GM23338 (cell line): ENCODE measurements around the gene SCAMP5. TPM values are rescaled to one million over a fixed set of nuclear protein-coding genes. Genes with fewer than 3 reads are reported as not detected.
A peak's percentile ranks its signal among the peaks of the same experiment; 100 is the strongest.

Experiments
- ATAC-seq: fragments of 200-7000 bp; cut with Tn5 transposase; 3 replicates; pipeline ENCODE4 v1.9.1; 2020
- DNase-seq: peaks from one replicate; pipeline ENCODE4 v3.0.0-alpha.2; 2015; ENCODE audit warnings: low spot score
- H2AFZ ChIP-seq: fragments of 200-600 bp; sonication (generic); 2 replicates; pipeline ENCODE4 v1.8.0; 2016; ENCODE audit warnings: antibody characterized with exemption, mild to moderate bottlenecking, moderate library complexity
- H3F3A ChIP-seq: fragments of 200-600 bp; sonication (generic); replicated peaks from 2 replicates; pipeline ENCODE4 v1.8.0; 2017; ENCODE audit warnings: antibody characterized with exemption, mixed run types, low read depth
- H3K27ac ChIP-seq: fragments of 200-600 bp; sonication (generic); 2 replicates; pipeline ENCODE4 v1.6.1; 2016; ENCODE audit warnings: low read depth
- H3K27me3 ChIP-seq: fragments of 200-600 bp; sonication (generic); 2 replicates; pipeline ENCODE4 v1.8.0; 2016; ENCODE audit warnings: mild to moderate bottlenecking, mixed run types, moderate library complexity; ENCODE audit not compliant: insufficient read depth
- H3K36me3 ChIP-seq: fragments of 200-600 bp; sonication (generic); 2 replicates; pipeline ENCODE4 v1.8.0; 2016; ENCODE audit warnings: mild to moderate bottlenecking; ENCODE audit not compliant: insufficient read depth
- H3K4me1 ChIP-seq: fragments of 200-600 bp; sonication (generic); 2 replicates; pipeline ENCODE4 v1.8.0; 2016; ENCODE audit warnings: mild to moderate bottlenecking, moderate library complexity; ENCODE audit not compliant: insufficient read depth
- H3K4me2 ChIP-seq: fragments of 200-600 bp; sonication (generic); 2 replicates; pipeline ENCODE4 v1.7.1; 2017; ENCODE audit warnings: mixed run types
- H3K4me3 ChIP-seq: fragments of 200-600 bp; sonication (generic); 2 replicates; pipeline ENCODE4 v1.6.1; 2016; ENCODE audit warnings: mixed run types
- H3K79me2 ChIP-seq: fragments of 200-600 bp; sonication (generic); replicated peaks from 2 replicates; pipeline ENCODE4 v1.8.0; 2017; ENCODE audit warnings: mild to moderate bottlenecking; ENCODE audit not compliant: insufficient read depth
- H3K9me2 ChIP-seq: fragments of 200-600 bp; sonication (generic); 2 replicates; pipeline ENCODE4 v1.8.0; 2017; ENCODE audit not compliant: insufficient read depth
- H4K20me1 ChIP-seq: fragments of 200-600 bp; sonication (generic); replicated peaks from 2 replicates; pipeline ENCODE4 v1.8.0; 2017; ENCODE audit warnings: mild to moderate bottlenecking; ENCODE audit not compliant: insufficient read depth
- H3K27ac Mint-ChIP-seq: 2 replicates; pipeline ENCODE4 v1.8.0; 2020; ENCODE audit warnings: inconsistent platforms, mild to moderate bottlenecking, moderate library complexity, mixed read lengths
- H3K27me3 Mint-ChIP-seq: 3 replicates; pipeline ENCODE4 v1.8.0; 2022; ENCODE audit warnings: low read depth, mild to moderate bottlenecking, moderate library complexity, mixed read lengths, inconsistent platforms; ENCODE audit not compliant: insufficient read depth, poor library complexity
- H3K36me3 Mint-ChIP-seq: 3 replicates; pipeline ENCODE4 v1.8.0; 2021; ENCODE audit warnings: low read depth, mild to moderate bottlenecking, inconsistent platforms, moderate library complexity, mixed read lengths
- H3K4me1 Mint-ChIP-seq: 3 replicates; pipeline ENCODE4 v1.8.0; 2020; ENCODE audit warnings: mild to moderate bottlenecking, inconsistent platforms, mixed read lengths
- H3K4me3 Mint-ChIP-seq: 3 replicates; pipeline ENCODE4 v1.8.0; 2021; ENCODE audit warnings: moderate library complexity, mild to moderate bottlenecking, inconsistent platforms, mixed read lengths
- H3K9me3 Mint-ChIP-seq: 3 replicates; pipeline ENCODE4 v1.8.0; 2020; ENCODE audit warnings: moderate library complexity, mild to moderate bottlenecking, inconsistent platforms, mixed read lengths
- CREB1 ChIP-seq: fragments of 250-450 bp; sonication (Bioruptor Pico); IDR thresholded peaks from 2 replicates; pipeline ENCODE4 v1.5.0; 2020; ENCODE audit warnings: low read depth, mild to moderate bottlenecking, moderate library complexity
- EZH2phosphoT487 ChIP-seq: fragments of 200-600 bp; sonication (generic); IDR thresholded peaks from one replicate; pipeline ENCODE4 v1.8.1; 2018; ENCODE audit warnings: antibody characterized with exemption; ENCODE audit not compliant: unreplicated experiment
- ZNF331 ChIP-seq: fragments of 250-450 bp; sonication (Bioruptor Pico); IDR thresholded peaks from 2 replicates; pipeline ENCODE4 v1.5.0; 2020; ENCODE audit warnings: low read depth, mild to moderate bottlenecking, moderate library complexity
- polyA plus RNA-seq: library from polyadenylated mRNA; unstranded; fragments of >200 nt; fragmentation: Nextera tagmentation; extraction: Ambion mirVana; gene quantifications from 2 replicates; pipeline ENCODE4 v1.2.1, GENCODE V29; 2016
- total RNA-seq: library from RNA; depleted of rRNA; stranded (reverse); fragments of >200 nt; shearing (Covaris generic); gene quantifications from 2 replicates; pipeline ENCODE4 v1.2.3, GENCODE V29; 2014
- TF ChIP-seq, protein P1 (sequence below), 2 experiments: fragments of 200-600 bp in 1 of 2; sonication (generic) in 1 of 2; conservative IDR thresholded peaks; 2 replicates each; pipeline versions ENCODE4 v1.5.1 to v1.6.1; 2016 to 2017; ENCODE audit warnings: antibody characterized with exemption in 2 of 2, low read depth in 2 of 2, mild to moderate bottlenecking in 2 of 2, moderate library complexity in 1 of 2
- TF ChIP-seq, protein P2 (sequence below): fragments of 250-450 bp; sonication (Bioruptor Pico); IDR thresholded peaks from 2 replicates; pipeline ENCODE4 v1.5.0; 2020; ENCODE audit warnings: mild to moderate bottlenecking, moderate library complexity
- TF ChIP-seq, protein P3 (sequence below): IDR thresholded peaks from one replicate; pipeline ENCODE4 v1.6.1; 2018; ENCODE audit warnings: antibody characterized with exemption; ENCODE audit not compliant: unreplicated experiment

SCAMP5 gene
- total and polyA plus RNA-seq, 2 experiments from 2014 or later = 12.8 to 43.3 TPM

DNA sequence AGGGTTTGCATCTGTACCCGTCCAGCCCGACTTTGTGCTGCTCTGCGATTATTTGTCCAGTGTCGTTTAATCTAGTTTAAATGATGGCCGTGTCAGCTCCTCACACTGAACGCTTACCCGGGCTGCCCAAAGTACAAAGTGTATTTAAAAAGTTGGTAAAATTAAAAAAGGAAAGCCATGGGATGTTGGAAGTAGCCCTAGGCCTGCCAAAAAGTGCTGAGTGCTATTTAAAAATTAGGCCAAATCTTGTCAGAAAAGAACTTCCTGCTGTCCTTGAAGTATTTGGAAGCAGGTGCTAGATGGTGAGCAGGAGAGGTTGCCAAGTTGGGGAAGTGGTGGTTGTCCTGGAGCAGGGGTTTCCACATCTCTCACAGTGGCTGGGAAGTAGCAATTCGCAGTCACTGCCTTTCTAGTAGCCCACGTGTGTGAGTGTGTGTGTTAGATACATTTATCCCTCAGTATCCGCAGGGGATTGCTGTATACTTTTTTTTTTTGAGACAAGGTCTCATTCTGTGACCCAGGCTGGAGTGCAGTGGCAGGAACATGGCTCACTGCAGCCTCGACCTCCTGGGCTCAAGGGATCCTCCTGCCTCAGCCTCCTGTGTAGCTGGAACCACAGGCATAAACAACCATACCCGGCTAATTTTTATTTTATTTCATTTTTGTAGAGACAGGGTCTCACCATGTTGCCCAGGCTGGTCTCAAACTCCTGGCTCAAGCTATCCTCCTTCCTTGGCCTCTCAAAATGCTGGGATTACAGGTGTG, 28.7 kb downstream of the SCAMP5 start (continued):
- TF ChIP-seq, protein P1, sequence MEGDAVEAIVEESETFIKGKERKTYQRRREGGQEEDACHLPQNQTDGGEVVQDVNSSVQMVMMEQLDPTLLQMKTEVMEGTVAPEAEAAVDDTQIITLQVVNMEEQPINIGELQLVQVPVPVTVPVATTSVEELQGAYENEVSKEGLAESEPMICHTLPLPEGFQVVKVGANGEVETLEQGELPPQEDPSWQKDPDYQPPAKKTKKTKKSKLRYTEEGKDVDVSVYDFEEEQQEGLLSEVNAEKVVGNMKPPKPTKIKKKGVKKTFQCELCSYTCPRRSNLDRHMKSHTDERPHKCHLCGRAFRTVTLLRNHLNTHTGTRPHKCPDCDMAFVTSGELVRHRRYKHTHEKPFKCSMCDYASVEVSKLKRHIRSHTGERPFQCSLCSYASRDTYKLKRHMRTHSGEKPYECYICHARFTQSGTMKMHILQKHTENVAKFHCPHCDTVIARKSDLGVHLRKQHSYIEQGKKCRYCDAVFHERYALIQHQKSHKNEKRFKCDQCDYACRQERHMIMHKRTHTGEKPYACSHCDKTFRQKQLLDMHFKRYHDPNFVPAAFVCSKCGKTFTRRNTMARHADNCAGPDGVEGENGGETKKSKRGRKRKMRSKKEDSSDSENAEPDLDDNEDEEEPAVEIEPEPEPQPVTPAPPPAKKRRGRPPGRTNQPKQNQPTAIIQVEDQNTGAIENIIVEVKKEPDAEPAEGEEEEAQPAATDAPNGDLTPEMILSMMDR (conservative IDR thresholded peaks at IDR 0.05; ENCODE audit: low read depth in 2 of 2) = no peak
- TF ChIP-seq EZH2phosphoT487 (no peak), CREB1 (CRISPR knock-in tag) (no peak)
- TF ChIP-seq, protein P2, sequence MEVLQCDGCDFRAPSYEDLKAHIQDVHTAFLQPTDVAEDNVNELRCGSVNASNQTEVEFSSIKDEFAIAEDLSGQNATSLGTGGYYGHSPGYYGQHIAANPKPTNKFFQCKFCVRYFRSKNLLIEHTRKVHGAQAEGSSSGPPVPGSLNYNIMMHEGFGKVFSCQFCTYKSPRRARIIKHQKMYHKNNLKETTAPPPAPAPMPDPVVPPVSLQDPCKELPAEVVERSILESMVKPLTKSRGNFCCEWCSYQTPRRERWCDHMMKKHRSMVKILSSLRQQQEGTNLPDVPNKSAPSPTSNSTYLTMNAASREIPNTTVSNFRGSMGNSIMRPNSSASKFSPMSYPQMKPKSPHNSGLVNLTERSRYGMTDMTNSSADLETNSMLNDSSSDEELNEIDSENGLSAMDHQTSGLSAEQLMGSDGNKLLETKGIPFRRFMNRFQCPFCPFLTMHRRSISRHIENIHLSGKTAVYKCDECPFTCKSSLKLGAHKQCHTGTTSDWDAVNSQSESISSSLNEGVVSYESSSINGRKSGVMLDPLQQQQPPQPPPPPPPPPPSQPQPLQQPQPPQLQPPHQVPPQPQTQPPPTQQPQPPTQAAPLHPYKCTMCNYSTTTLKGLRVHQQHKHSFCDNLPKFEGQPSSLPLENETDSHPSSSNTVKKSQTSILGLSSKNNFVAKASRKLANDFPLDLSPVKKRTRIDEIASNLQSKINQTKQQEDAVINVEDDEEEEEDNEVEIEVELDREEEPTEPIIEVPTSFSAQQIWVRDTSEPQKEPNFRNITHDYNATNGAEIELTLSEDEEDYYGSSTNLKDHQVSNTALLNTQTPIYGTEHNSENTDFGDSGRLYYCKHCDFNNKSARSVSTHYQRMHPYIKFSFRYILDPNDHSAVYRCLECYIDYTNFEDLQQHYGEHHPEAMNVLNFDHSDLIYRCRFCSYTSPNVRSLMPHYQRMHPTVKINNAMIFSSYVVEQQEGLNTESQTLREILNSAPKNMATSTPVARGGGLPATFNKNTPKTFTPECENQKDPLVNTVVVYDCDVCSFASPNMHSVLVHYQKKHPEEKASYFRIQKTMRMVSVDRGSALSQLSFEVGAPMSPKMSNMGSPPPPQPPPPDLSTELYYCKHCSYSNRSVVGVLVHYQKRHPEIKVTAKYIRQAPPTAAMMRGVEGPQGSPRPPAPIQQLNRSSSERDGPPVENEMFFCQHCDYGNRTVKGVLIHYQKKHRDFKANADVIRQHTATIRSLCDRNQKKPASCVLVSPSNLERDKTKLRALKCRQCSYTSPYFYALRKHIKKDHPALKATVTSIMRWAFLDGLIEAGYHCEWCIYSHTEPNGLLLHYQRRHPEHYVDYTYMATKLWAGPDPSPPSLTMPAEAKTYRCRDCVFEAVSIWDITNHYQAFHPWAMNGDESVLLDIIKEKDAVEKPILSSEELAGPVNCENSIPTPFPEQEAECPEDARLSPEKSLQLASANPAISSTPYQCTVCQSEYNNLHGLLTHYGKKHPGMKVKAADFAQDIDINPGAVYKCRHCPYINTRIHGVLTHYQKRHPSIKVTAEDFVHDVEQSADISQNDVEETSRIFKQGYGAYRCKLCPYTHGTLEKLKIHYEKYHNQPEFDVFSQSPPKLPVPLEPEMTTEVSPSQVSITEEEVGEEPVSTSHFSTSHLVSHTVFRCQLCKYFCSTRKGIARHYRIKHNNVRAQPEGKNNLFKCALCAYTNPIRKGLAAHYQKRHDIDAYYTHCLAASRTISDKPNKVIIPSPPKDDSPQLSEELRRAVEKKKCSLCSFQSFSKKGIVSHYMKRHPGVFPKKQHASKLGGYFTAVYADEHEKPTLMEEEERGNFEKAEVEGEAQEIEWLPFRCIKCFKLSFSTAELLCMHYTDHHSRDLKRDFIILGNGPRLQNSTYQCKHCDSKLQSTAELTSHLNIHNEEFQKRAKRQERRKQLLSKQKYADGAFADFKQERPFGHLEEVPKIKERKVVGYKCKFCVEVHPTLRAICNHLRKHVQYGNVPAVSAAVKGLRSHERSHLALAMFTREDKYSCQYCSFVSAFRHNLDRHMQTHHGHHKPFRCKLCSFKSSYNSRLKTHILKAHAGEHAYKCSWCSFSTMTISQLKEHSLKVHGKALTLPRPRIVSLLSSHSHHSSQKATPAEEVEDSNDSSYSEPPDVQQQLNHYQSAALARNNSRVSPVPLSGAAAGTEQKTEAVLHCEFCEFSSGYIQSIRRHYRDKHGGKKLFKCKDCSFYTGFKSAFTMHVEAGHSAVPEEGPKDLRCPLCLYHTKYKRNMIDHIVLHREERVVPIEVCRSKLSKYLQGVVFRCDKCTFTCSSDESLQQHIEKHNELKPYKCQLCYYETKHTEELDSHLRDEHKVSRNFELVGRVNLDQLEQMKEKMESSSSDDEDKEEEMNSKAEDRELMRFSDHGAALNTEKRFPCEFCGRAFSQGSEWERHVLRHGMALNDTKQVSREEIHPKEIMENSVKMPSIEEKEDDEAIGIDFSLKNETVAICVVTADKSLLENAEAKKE (CRISPR knock-in tag) = no peak

DNA sequence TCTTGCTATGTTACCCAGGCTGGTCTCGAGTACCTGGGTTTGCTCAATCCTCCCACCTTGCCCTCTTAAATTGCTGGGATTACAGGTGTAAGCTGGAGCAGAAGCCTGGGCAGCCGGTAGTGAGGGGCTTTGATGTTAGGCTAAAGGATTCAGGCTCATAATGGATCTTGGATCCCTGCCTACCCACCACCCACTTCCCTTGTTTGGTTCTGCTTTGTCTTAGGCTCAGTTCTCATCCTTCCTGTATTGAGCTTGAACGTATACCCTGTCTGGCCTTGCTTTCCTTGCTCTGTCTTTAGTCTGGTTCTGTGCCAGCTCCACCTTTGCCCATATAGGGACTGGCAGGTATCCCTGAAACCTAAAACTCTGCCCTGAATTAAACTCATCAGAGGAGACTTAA, 29.7 kb downstream of the SCAMP5 start:
- H3K27ac ChIP-seq = no peak overlapping the region
- DNase-seq = no peak
- peaks cover 29% of the 10 kb centered on the region for H3K4me1 Mint-ChIP-seq
- H3K27me3 Mint-ChIP-seq = peaks cover 16% of the 10 kb centered on the region
- H3K4me3 ChIP-seq = no peak overlapping the region
- H3K4me2 ChIP-seq = no peak overlapping the region
- H3K4me3 Mint-ChIP-seq = peak overlapping the region; percentile 94; the same call in 2 of the 3 replicates
- peaks cover 14% of the 10 kb centered on the region; the same call in 1 of the 2 replicates for H3K4me1 ChIP-seq
- H3F3A ChIP-seq = 0 out of 2 replicates have a peak, but pooled peaks cover 2% of the 10 kb centered on the region
- no peaks in the 10 kb centered on the region for H3K36me3 ChIP-seq
- H3K9me2 ChIP-seq = no peaks in the 10 kb centered on the region
- H3K27me3 ChIP-seq = no peaks in the 10 kb centered on the region
- no peak for ATAC-seq
- H3K79me2 ChIP-seq = peaks cover 14% of the 10 kb centered on the region
- H3K9me3 Mint-ChIP-seq = no peaks in the 10 kb centered on the region
- H2AFZ ChIP-seq = no peak overlapping the region
- peak overlapping the region; percentile 49; the same call in 1 of the 2 replicates for H3K27ac Mint-ChIP-seq
- no peaks in the 10 kb centered on the region for H4K20me1 ChIP-seq
- peaks cover 8% of the 10 kb centered on the region; the same call in 1 of the 3 replicates for H3K36me3 Mint-ChIP-seq
- TF ChIP-seq EZH2phosphoT487 (no peak), ZNF331 (CRISPR knock-in tag) (no peak)
- TF ChIP-seq, protein P3, sequence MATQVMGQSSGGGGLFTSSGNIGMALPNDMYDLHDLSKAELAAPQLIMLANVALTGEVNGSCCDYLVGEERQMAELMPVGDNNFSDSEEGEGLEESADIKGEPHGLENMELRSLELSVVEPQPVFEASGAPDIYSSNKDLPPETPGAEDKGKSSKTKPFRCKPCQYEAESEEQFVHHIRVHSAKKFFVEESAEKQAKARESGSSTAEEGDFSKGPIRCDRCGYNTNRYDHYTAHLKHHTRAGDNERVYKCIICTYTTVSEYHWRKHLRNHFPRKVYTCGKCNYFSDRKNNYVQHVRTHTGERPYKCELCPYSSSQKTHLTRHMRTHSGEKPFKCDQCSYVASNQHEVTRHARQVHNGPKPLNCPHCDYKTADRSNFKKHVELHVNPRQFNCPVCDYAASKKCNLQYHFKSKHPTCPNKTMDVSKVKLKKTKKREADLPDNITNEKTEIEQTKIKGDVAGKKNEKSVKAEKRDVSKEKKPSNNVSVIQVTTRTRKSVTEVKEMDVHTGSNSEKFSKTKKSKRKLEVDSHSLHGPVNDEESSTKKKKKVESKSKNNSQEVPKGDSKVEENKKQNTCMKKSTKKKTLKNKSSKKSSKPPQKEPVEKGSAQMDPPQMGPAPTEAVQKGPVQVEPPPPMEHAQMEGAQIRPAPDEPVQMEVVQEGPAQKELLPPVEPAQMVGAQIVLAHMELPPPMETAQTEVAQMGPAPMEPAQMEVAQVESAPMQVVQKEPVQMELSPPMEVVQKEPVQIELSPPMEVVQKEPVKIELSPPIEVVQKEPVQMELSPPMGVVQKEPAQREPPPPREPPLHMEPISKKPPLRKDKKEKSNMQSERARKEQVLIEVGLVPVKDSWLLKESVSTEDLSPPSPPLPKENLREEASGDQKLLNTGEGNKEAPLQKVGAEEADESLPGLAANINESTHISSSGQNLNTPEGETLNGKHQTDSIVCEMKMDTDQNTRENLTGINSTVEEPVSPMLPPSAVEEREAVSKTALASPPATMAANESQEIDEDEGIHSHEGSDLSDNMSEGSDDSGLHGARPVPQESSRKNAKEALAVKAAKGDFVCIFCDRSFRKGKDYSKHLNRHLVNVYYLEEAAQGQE = no peak
